Caco-2 (cell line): ENCODE data around the gene PLIN5. TPM values are rescaled to one million over a fixed set of nuclear protein-coding genes. Genes with fewer than 3 reads are reported as not detected.

Source experiments
- BruUV-seq: library from RNA; stranded (reverse); fragments of 400-500 nt; replicated peaks from 2 replicates; lab custom pipeline; 2021; lab: Mats Ljungman, UMichigan
- CTCF ChIA-PET: fragments of 300-600 bp; sonication (Branson Sonifier 250); formaldehyde crosslinking; loops from one replicate; lab custom pipeline; 2022; ENCODE audit warnings: antibody characterized with exemption; lab: Charles Lee
- POLR2A ChIA-PET: fragments of 300-600 bp; sonication (Branson Sonifier 250); formaldehyde crosslinking; loops from one replicate; lab custom pipeline; 2022; ENCODE audit warnings: antibody characterized with exemption; lab: Charles Lee
- DNase-seq, 2 experiments: peaks; one replicate each; pipeline versions ENCODE4 v3.0.0 to v3.0.0-alpha.2; 2020 to 2022
- H3K27me3 ChIP-seq: replicated peaks from 2 replicates; pipeline ENCODE4 v1.6.0; 2011; ENCODE audit warnings: low read length; ENCODE audit not compliant: control insufficient read depth, insufficient read depth
- H3K36me3 ChIP-seq: 2 replicates; pipeline ENCODE4 v1.5.1; 2011; ENCODE audit warnings: low read length; ENCODE audit not compliant: control insufficient read depth, insufficient read depth
- H3K4me1 ChIP-seq: fragments of 250-450 bp; sonication (Bioruptor Pico); 2 replicates; pipeline ENCODE4 v1.5.1; 2020; ENCODE audit warnings: mild to moderate bottlenecking
- H3K4me3 ChIP-seq: 2 replicates; pipeline ENCODE4 v1.5.1; 2011; ENCODE audit warnings: low read depth, mild to moderate bottlenecking, control low read depth, low read length
- H3K9me3 ChIP-seq: fragments of 250-450 bp; sonication (Bioruptor Pico); 2 replicates; pipeline ENCODE4 v1.5.1; 2020; ENCODE audit warnings: mild to moderate bottlenecking, moderate library complexity
- H3K27ac Mint-ChIP-seq: one replicate; pipeline ENCODE4 v1.8.0; 2022; ENCODE audit warnings: mixed read lengths; ENCODE audit not compliant: unreplicated experiment
- H3K27me3 Mint-ChIP-seq: one replicate; pipeline ENCODE4 v1.8.0; 2022; ENCODE audit warnings: mixed read lengths; ENCODE audit not compliant: insufficient read depth, unreplicated experiment
- H3K36me3 Mint-ChIP-seq: one replicate; pipeline ENCODE4 v1.8.0; 2022; ENCODE audit warnings: mild to moderate bottlenecking, mixed read lengths; ENCODE audit not compliant: insufficient read depth, unreplicated experiment
- H3K4me1 Mint-ChIP-seq: one replicate; pipeline ENCODE4 v1.8.0; 2022; ENCODE audit warnings: low read depth, mixed read lengths; ENCODE audit not compliant: unreplicated experiment
- H3K4me3 Mint-ChIP-seq: one replicate; pipeline ENCODE4 v1.8.0; 2022; ENCODE audit warnings: mild to moderate bottlenecking, moderate library complexity, mixed read lengths; ENCODE audit not compliant: unreplicated experiment
- H3K9me3 Mint-ChIP-seq: one replicate; pipeline ENCODE4 v1.8.0; 2022; ENCODE audit warnings: mixed read lengths; ENCODE audit not compliant: unreplicated experiment
- CTCF ChIP-seq, 2 experiments: fragments of 200-600 bp in 1 of 2; IDR thresholded peaks; 1 replicate in 1 of 2; 2 replicates in 1 of 2; pipeline versions ENCODE4 v1.5.1 to v1.8.0; 2011 to 2022; ENCODE audit warnings: antibody characterized with exemption in 1 of 2, control low read depth in 1 of 2, inconsistent platforms in 1 of 2, low read depth in 1 of 2, low read length in 1 of 2, mild to moderate bottlenecking in 1 of 2, moderate library complexity in 1 of 2; ENCODE audit not compliant: insufficient read depth in 1 of 2, severe bottlenecking in 1 of 2, unreplicated experiment in 1 of 2
- intact Hi-C: fragments of 100-400 bp; cut with micrococcal nuclease; formaldehyde crosslinking; loops from one replicate; pipeline ENCODE4 v1.10.0; 2022; ENCODE audit not compliant: unreplicated experiment
- total RNA-seq: library from RNA; stranded (reverse); gene quantifications from 2 replicates; pipeline ENCODE4 v1.2.3, GENCODE V29; 2022

PLIN5 gene
- total RNA-seq, 1 experiment from 2014 or later: 0.73 TPM

- no peak for TF ChIP-seq CTCF (IDR thresholded peaks at IDR 0.05; ENCODE audit: insufficient read depth in 1 of 2, low read depth in 1 of 2, low read length in 1 of 2, severe bottlenecking in 1 of 2, unreplicated experiment in 1 of 2)
- Histone ChIP-seq H3K4me1 (no peaks in the 10 kb centered on the region), H3K9me3 (no peaks in the 10 kb centered on the region), H3K27me3 (no peaks in the 10 kb centered on the region), H3K36me3 (no peaks in the 10 kb centered on the region), H3K4me3 (no peak overlapping the region)
- peaks cover 33% of the 10 kb centered on the region for H3K36me3 Mint-ChIP-seq
- H3K27me3 Mint-ChIP-seq: no peaks in the 10 kb centered on the region
- H3K4me3 Mint-ChIP-seq: no peak overlapping the region
- DNase-seq: no peak
- ChIA-PET POLR2A (no interaction called here), CTCF (interaction anchor here (0.7 kb wide), 1 partner anchor 51 kb away, joined by 4 read pairs; the partner anchor contains the start of gene PLIN5)
- intact Hi-C loops: no loop called here
- H3K27ac Mint-ChIP-seq: no peak overlapping the region
- H3K4me1 Mint-ChIP-seq: no peaks in the 10 kb centered on the region
- no peaks in the 10 kb centered on the region for H3K9me3 Mint-ChIP-seq
- no TSS peak for BruUV-seq
Observed at GRCh38 chr19:4483385-4483784, 51.6 kb downstream of the PLIN5 start.

- Histone ChIP-seq H3K9me3 (no peaks in the 10 kb centered on the region), H3K36me3 (no peaks in the 10 kb centered on the region), H3K27me3 (no peaks in the 10 kb centered on the region), H3K4me3 (no peak overlapping the region), H3K4me1 (no peaks in the 10 kb centered on the region)
- no TSS peak for BruUV-seq
- intact Hi-C loops: no loop called here
- DNase-seq: no peak
- H3K27me3 Mint-ChIP-seq: no peaks in the 10 kb centered on the region
- ChIA-PET CTCF (no interaction called here), POLR2A (no interaction called here)
- no peaks in the 10 kb centered on the region for H3K4me1 Mint-ChIP-seq
- H3K27ac Mint-ChIP-seq: no peak overlapping the region
- H3K4me3 Mint-ChIP-seq: no peak overlapping the region
- H3K36me3 Mint-ChIP-seq: peaks cover 35% of the 10 kb centered on the region
- no peak for TF ChIP-seq CTCF (IDR thresholded peaks at IDR 0.05; ENCODE audit: insufficient read depth in 1 of 2, low read depth in 1 of 2, low read length in 1 of 2, severe bottlenecking in 1 of 2, unreplicated experiment in 1 of 2)
- no peaks in the 10 kb centered on the region for H3K9me3 Mint-ChIP-seq
Observed at GRCh38 chr19:4482721-4483364, 52.2 kb downstream of the PLIN5 start.

- no peak overlapping the region for H3K27ac Mint-ChIP-seq
- H3K4me3 Mint-ChIP-seq: no peak overlapping the region
- POLR2A ChIA-PET: no interaction called here
Observed at GRCh38 chr19:4477034-4477801, 57.8 kb downstream of the PLIN5 start.

More at GRCh38 chr19:4477034-4477801, 57.8 kb downstream of the PLIN5 start:
- intact Hi-C loops: no loop called here
- no peaks in the 10 kb centered on the region for H3K27me3 Mint-ChIP-seq
- Histone ChIP-seq H3K4me1 (no peaks in the 10 kb centered on the region), H3K9me3 (no peaks in the 10 kb centered on the region), H3K36me3 (no peaks in the 10 kb centered on the region; the same call in 1 of the 2 replicates), H3K27me3 (no peaks in the 10 kb centered on the region), H3K4me3 (no peak overlapping the region)
- H3K4me1 Mint-ChIP-seq: no peaks in the 10 kb centered on the region
- DNase-seq: no peak
- TSS peak; percentile 14 for BruUV-seq
- H3K9me3 Mint-ChIP-seq: no peaks in the 10 kb centered on the region
- CTCF ChIA-PET: no interaction called here
- H3K36me3 Mint-ChIP-seq: peaks cover 19% of the 10 kb centered on the region
- TF ChIP-seq CTCF (IDR thresholded peaks at IDR 0.05; ENCODE audit: insufficient read depth in 1 of 2, low read depth in 1 of 2, low read length in 1 of 2, severe bottlenecking in 1 of 2, unreplicated experiment in 1 of 2): no peak
